Activated CD4-positive, alpha-beta T cell treated with anti-CD3 and anti-CD28 coated beads for 1 hour (primary cell): ENCODE data around the gene DMAC2L.
"Not testable (repeated sequence)": the region's sequence is repeated elsewhere in the genome, so short reads cannot be mapped to it uniquely, and the experiment has no call there.

Experiments
- DNase-seq: peaks from one replicate; pipeline ENCODE4 v3.0.0-alpha.2; 2020

The DMAC2L gene

GRCh38 chr14:50311972-50312733 lies at the start of gene DMAC2L, which contains the start of gene L2HGDH:
Gene DMAC2L (plus strand): TSS chr14:50312324. CDS start chr14:50321488, 9,164 bp downstream.
Gene L2HGDH (minus strand): TSS chr14:50312229. CDS start chr14:50312150, 79 bp downstream.
- DNase-seq: peak; percentile 76

GRCh38 chr14:50262865-50263264 lies 49.3 kb upstream of the DMAC2L start:
- DNase-seq: no peak

GRCh38 chr14:50263321-50263720 lies 48.8 kb upstream of the DMAC2L start:
- DNase-seq: no peak

- DNase-seq: no peak
These were observed 47.1 kb upstream of the DMAC2L start for GRCh38 chr14:50265029-50265428.

- DNase-seq: no peak
These were observed 41.2 kb upstream of the DMAC2L start for GRCh38 chr14:50270932-50271331.

GRCh38 chr14:50272498-50272897 lies 39.6 kb upstream of the DMAC2L start:
- DNase-seq: no peak

- no peak for DNase-seq
These were observed 26.3 kb upstream of the DMAC2L start for GRCh38 chr14:50285861-50286260.

- DNase-seq: no peak
These were observed 24.0 kb upstream of the DMAC2L start for GRCh38 chr14:50288146-50288545.

GRCh38 chr14:50290306-50290705 lies 21.8 kb upstream of the DMAC2L start:
- no peak for DNase-seq

- DNase-seq: no peak
These were observed 12.5 kb upstream of the DMAC2L start for GRCh38 chr14:50299585-50299984.

GRCh38 chr14:50301914-50302313 lies 10.2 kb upstream of the DMAC2L start:
- no peak for DNase-seq

- DNase-seq: no peak
These were observed 8.2 kb upstream of the DMAC2L start for GRCh38 chr14:50303744-50304471.

- no peak for DNase-seq
These were observed 3.7 kb upstream of the DMAC2L start for GRCh38 chr14:50308363-50308915.

- DNase-seq: no peak
These were observed 1.7 kb upstream of the DMAC2L start for GRCh38 chr14:50310445-50310844.

- DNase-seq: no peak
These were observed 670 bp upstream of the DMAC2L start for GRCh38 chr14:50311337-50311971.

GRCh38 chr14:50312734-50313054 lies 570 bp downstream of the DMAC2L start:
- DNase-seq: no peak

- not testable (repeated sequence) for DNase-seq
These were observed 2.0 kb downstream of the DMAC2L start for GRCh38 chr14:50314098-50314497.

GRCh38 chr14:50318031-50318626 lies 6.0 kb downstream of the DMAC2L start:
- DNase-seq: no peak

- no peak for DNase-seq
These were observed 7.2 kb downstream of the DMAC2L start for GRCh38 chr14:50319293-50319692.

- DNase-seq: no peak
These were observed 7.6 kb downstream of the DMAC2L start for GRCh38 chr14:50319721-50320120.

GRCh38 chr14:50320283-50320682 lies 8.2 kb downstream of the DMAC2L start:
- DNase-seq: no peak

- DNase-seq: peak; percentile 49
These were observed 9.0 kb downstream of the DMAC2L start for GRCh38 chr14:50321009-50321660.

- no peak for DNase-seq
These were observed 19.5 kb downstream of the DMAC2L start for GRCh38 chr14:50331596-50331995.
